HUDEP-2 (cell line): ENCODE data around the gene ANGEL1.

Experiments
- DNase-seq, 76 experiments: peaks; one replicate each; lab custom pipeline; 2025; ENCODE audit not compliant: unreplicated experiment in 76 of 76; lab: John Stamatoyannopoulos, UW

ANGEL1 gene

GRCh38 chr14:76812422-76813383 is at the start of gene ANGEL1:
Gene ANGEL1 (minus strand): TSS chr14:76812882. CDS start chr14:76812827, 55 bp downstream.
- peak; percentile 33 to 96 (median 90) for DNase-seq

- DNase-seq = no peak
These were observed 49.0 kb upstream of the ANGEL1 start for GRCh38 chr14:76861574-76862255.

- DNase-seq = no peak
These were observed 44.1 kb upstream of the ANGEL1 start for GRCh38 chr14:76856769-76857168.

- DNase-seq = no peak
These were observed 42.4 kb upstream of the ANGEL1 start for GRCh38 chr14:76855066-76855465.

- DNase-seq = peak in 1 of 76 experiments; percentile 5
These were observed 36.2 kb upstream of the ANGEL1 start for GRCh38 chr14:76848879-76849278.

GRCh38 chr14:76846331-76847047 is 33.8 kb upstream of the ANGEL1 start:
- DNase-seq = no peak

- DNase-seq = peak in 20 of 76 experiments; percentile 2 to 29 (median 11)
These were observed 31.5 kb upstream of the ANGEL1 start for GRCh38 chr14:76844223-76844622.

- no peak for DNase-seq
These were observed 29.7 kb upstream of the ANGEL1 start for GRCh38 chr14:76842414-76842813.

- no peak for DNase-seq
These were observed 24.8 kb upstream of the ANGEL1 start for GRCh38 chr14:76837524-76837923.

- no peak for DNase-seq
These were observed 23.4 kb upstream of the ANGEL1 start for GRCh38 chr14:76836029-76836630.

- no peak for DNase-seq
These were observed 21.6 kb upstream of the ANGEL1 start for GRCh38 chr14:76834241-76834661.

- no peak for DNase-seq
These were observed 20.3 kb upstream of the ANGEL1 start for GRCh38 chr14:76833011-76833410.

GRCh38 chr14:76832503-76832988 is 19.9 kb upstream of the ANGEL1 start:
- DNase-seq = no peak

GRCh38 chr14:76830556-76830955 is 17.9 kb upstream of the ANGEL1 start:
- no peak for DNase-seq

- DNase-seq = no peak
These were observed 17.2 kb upstream of the ANGEL1 start for GRCh38 chr14:76829650-76830421.

- no peak for DNase-seq
These were observed 16.3 kb upstream of the ANGEL1 start for GRCh38 chr14:76829013-76829365.

- DNase-seq = no peak
These were observed 15.8 kb upstream of the ANGEL1 start for GRCh38 chr14:76828339-76829012.

- DNase-seq = no peak
These were observed 15.1 kb upstream of the ANGEL1 start for GRCh38 chr14:76827696-76828296.

GRCh38 chr14:76826122-76826521 is 13.4 kb upstream of the ANGEL1 start, which contains the start of gene LRRC74A:
Gene LRRC74A (plus strand): TSS chr14:76826408. CDS start chr14:76826698, 290 bp downstream.
- no peak for DNase-seq
